Ovary (tissue), 9 donors: ENCODE measurements around the gene CSF3R. TPM values are rescaled to one million over a fixed set of nuclear protein-coding genes. Genes with fewer than 3 reads are reported as not detected.

ENCODE experiments used
- DNase-seq, 5 donors: peaks; one replicate each; pipeline ENCODE4 v3.0.0-alpha.2; 2019 to 2020
- H3K27ac ChIP-seq, 2 donors: fragments of 200-600 bp; one replicate each; pipeline versions ENCODE4 v1.5.1 to v1.8.0; 2019 to 2022
- H3K27me3 ChIP-seq: fragments of 200-600 bp; one replicate; pipeline ENCODE4 v1.8.0; 2022
- H3K36me3 ChIP-seq: fragments of 200-600 bp; sonication (generic); one replicate; pipeline ENCODE4 v1.5.1; 2019
- H3K4me1 ChIP-seq: one replicate; pipeline ENCODE4 v1.8.1; 2013; ENCODE audit warnings: mild to moderate bottlenecking, moderate library complexity; ENCODE audit not compliant: insufficient read depth
- H3K4me3 ChIP-seq: fragments of 200-600 bp; sonication (generic); one replicate; pipeline ENCODE4 v1.5.1; 2017
- H3K9me3 ChIP-seq, 2 donors: fragments of 200-600 bp in 1 of 2; sonication (generic) in 1 of 2; one replicate each; pipeline versions ENCODE4 v1.5.1 to v1.8.1; 2013 to 2019; ENCODE audit warnings: mild to moderate bottlenecking in 1 of 2, moderate library complexity in 1 of 2
- CTCF ChIP-seq, 3 donors: fragments of 450-650 bp in 2 of 3; fragments of 200-600 bp in 1 of 3; IDR thresholded peaks; one replicate each; pipeline versions ENCODE4 v1.5.1 to v1.8.0; 2016 to 2022; ENCODE audit warnings: antibody characterized with exemption in 3 of 3, mild to moderate bottlenecking in 1 of 3
- EP300 ChIP-seq: sonication (generic); formaldehyde crosslinking; IDR thresholded peaks from one replicate; pipeline ENCODE4 v1.6.1; 2017; ENCODE audit warnings: antibody characterized with exemption
- POLR2A ChIP-seq: fragments of 450-650 bp; IDR thresholded peaks from one replicate; pipeline ENCODE4 v1.6.1; 2017; ENCODE audit warnings: antibody characterized with exemption, mild to moderate bottlenecking, moderate library complexity
- WGBS, 3 donors: extraction: QIAGEN DNeasy Blood & Tissue Kit in 1 of 3; methylation state at CpG; one replicate each; pipeline versions ENCODE4 v1.1.5 to v1.1.7; 2013 to 2017; 5-methylcytosine and 5-hydroxymethylcytosine counted together
- intact Hi-C, 4 donors: fragments of 100-400 bp; cut with DNase I; formaldehyde crosslinking; loops; one replicate each; pipeline versions ENCODE4 v1.11.0 to v1.15.1; 2022 to 2023
- polyA plus RNA-seq, 2 donors: library from polyadenylated mRNA; stranded (reverse); fragments of 200-250 nt in 1 of 2; fragments of 350-450 nt in 1 of 2; fragmentation: Illumina TruSeq in 1 of 2; extraction: RNeasy Lipid Tissue Mini Kit (QIAGEN cat#74804) in 1 of 2; gene quantifications; one replicate each; pipeline ENCODE4 v1.2.3, GENCODE V29; 2013 to 2014
- small RNA-seq: library from RNA; depleted of rRNA; stranded (forward); fragments of <200 nt; gene quantifications from one replicate; pipeline ENCODE3, GENCODE V24; 2016
- total RNA-seq, 7 donors: library from RNA; depleted of rRNA in 2 of 7; stranded (reverse); fragments of >200 nt in 2 of 7; fragmentation: NEBNext Ultra II Directional in 3 of 7; extraction: Animal tissue kit (Norgen Biotek cat#: 25700) in 3 of 7; gene quantifications; one replicate each; pipeline versions ENCODE4 v1.1.0 to v1.2.4, GENCODE V29; 2016 to 2023
- donor health status: DM: no; HTN: no; CAD: no; lungs with moderate emphysema.
- donor health status: DM: no; HTN: no; CAD: no.
- donor health status: Bipolar disorder and iron deficiency.
- donor health status: DM: yes; HTN: yes; CAD: no.
- donor health status: DM: no; HTN: no; CAD: no.
- donor health status: DM: yes; HTN: yes; CAD: no.

CSF3R gene
- total and polyA plus RNA-seq, 9 donors: 1.9 to 5.7 (median 4.7) TPM

GRCh38 chr1:36419140-36419539, 63.6 kb downstream of the CSF3R start:
- no peaks in the 10 kb centered on the region for H3K27me3 ChIP-seq
- no peak for TF ChIP-seq EP300
- TF ChIP-seq CTCF (IDR thresholded peaks at IDR 0.05): no peak
- no peak for TF ChIP-seq POLR2A
- no peaks in the 10 kb centered on the region for H3K36me3 ChIP-seq
- H3K9me3 ChIP-seq: no peaks in the 10 kb centered on the region
- H3K4me1 ChIP-seq: peaks cover 1% of the 10 kb centered on the region
- DNase-seq: no peak
- no peak overlapping the region for H3K4me3 ChIP-seq
- peak overlapping the region in 1 of 2 donors; percentile 11 for H3K27ac ChIP-seq
- 59 to 68% (median 65%) methylated on average over 3 of the region's 3 CpGs for WGBS, 3 donors
- intact Hi-C loops: loop anchor here in 3 of 4 donors (10.0 kb wide), 2 partner anchors 74 to 324 kb away; no protein-coding TSS in a partner anchor

DNA sequence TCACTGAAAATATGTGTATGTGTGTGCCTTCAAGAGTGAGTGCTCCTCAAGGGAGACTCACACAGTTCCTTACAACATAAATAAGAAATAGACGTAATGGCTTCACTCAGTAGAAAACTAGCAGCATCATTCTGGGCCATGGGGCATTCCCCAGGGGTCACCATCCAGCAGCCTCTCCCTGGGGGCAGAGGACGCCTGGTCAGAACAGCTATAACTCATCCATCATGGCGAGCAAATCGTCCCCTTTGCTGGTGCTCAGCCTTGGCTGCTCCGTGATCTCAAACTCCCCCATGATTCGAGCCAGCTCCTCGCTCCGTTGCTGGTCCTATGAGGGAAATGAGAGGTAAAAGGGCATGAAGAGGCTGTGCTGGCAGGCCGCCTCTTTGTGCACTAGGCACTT, 64.8 kb downstream of the CSF3R start:
- DNase-seq: no peak
- Histone ChIP-seq H3K36me3 (no peaks in the 10 kb centered on the region), H3K27me3 (no peaks in the 10 kb centered on the region), H3K27ac (no peak overlapping the region), H3K9me3 (no peaks in the 10 kb centered on the region), H3K4me3 (no peak overlapping the region), H3K4me1 (peaks cover 1% of the 10 kb centered on the region)
- intact Hi-C loops: loop anchor here in 3 of 4 donors (10.0 kb wide), 2 partner anchors 73 to 323 kb away; no protein-coding TSS in a partner anchor
- 67 to 72% (median 71%) methylated on average over 9 of the region's 9 CpGs for WGBS, 3 donors
- no peak for TF ChIP-seq EP300

Small RNA genes within 50 kb of the gene (small RNA-seq; reads per million reads assigned to genes)
- 2.0 reads per million, percentile 72 among the genes with 10 or more reads in this experiment for gene SNORA63C

Other genes with a start within 250 kb of the CSF3R start
- 10 to 100 TPM in 3 of 7 donors, 1 to 10 TPM in 4; 1.9 to 22.6 (median 9.2) TPM for gene SH3D21, start 176.5 kb downstream of the CSF3R start, total RNA-seq
- 1 to 10 TPM; 3.5 to 3.7 TPM for gene SH3D21, start 176.5 kb downstream of the CSF3R start, polyA plus RNA-seq
- 100 to 1,000 TPM in 1 of 7 donors, 10 to 100 TPM in 6; 39.9 to 113 (median 56.8) TPM for gene EVA1B, start 159.3 kb downstream of the CSF3R start, total RNA-seq
- 10 to 100 TPM in 1 of 2 donors, not detected in 1; 54.1 TPM for gene EVA1B, start 159.3 kb downstream of the CSF3R start, polyA plus RNA-seq
- 100 to 1,000 TPM in 1 of 7 donors, 10 to 100 TPM in 6; 22.9 to 104 (median 83.2) TPM for gene STK40, start 97.0 kb downstream of the CSF3R start, total RNA-seq
- 10 to 100 TPM; 23.0 to 52.9 TPM for gene STK40, start 97.0 kb downstream of the CSF3R start, polyA plus RNA-seq
- gene LSM10, start 85.0 kb downstream of the CSF3R start, total RNA-seq: 10 to 100 TPM; 20.0 to 49.3 (median 37.8) TPM
- 10 to 100 TPM; 22.0 to 43.2 TPM for gene LSM10, start 85.0 kb downstream of the CSF3R start, polyA plus RNA-seq
- gene OSCP1, start 32.5 kb downstream of the CSF3R start, total RNA-seq: 10 to 100 TPM in 6 of 7 donors, 1 to 10 TPM in 1; 9.1 to 27.7 (median 12.2) TPM
- gene OSCP1, start 32.5 kb downstream of the CSF3R start, polyA plus RNA-seq: 10 to 100 TPM in 1 of 2 donors, 1 to 10 TPM in 1; 9.6 to 16.1 TPM
- gene MRPS15, start 18.5 kb downstream of the CSF3R start, total RNA-seq: 10 to 100 TPM; 30.9 to 48.8 (median 37.8) TPM
- gene MRPS15, start 18.5 kb downstream of the CSF3R start, polyA plus RNA-seq: 10 to 100 TPM; 52.1 to 83.5 TPM